ENCODE results near the gene RERE.

DNA sequence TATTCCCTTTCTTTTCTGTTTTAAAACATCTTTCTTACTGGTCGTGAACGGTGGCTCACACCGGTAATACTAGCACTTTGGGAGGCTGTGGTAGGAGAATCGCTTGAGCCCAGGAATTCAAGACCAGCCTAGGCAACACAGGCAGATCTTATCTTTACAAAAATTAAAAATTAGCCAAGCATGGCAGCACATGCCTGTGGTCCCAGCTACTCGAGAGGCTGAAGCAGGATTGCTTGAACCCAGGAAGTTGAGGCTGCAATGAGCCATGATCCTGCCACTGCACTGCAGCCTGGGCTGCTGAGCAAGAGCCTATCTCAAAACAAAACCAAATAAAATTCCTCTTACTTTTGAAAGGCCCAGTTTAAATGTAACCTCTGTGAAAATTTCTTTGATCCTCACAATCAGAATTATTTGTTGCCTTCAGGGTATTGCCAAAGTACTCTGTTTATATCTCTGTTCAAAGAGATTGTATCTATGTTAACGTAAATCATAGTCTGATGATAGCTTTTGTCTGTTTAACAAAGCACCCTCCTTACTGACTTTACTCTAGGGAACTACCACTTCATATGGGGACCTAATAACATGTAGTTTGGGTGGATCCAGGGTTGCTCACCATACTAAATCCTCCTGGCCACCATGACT, 71.6 kb downstream of the RERE start:
- TF ChIP-seq, protein P1, sequence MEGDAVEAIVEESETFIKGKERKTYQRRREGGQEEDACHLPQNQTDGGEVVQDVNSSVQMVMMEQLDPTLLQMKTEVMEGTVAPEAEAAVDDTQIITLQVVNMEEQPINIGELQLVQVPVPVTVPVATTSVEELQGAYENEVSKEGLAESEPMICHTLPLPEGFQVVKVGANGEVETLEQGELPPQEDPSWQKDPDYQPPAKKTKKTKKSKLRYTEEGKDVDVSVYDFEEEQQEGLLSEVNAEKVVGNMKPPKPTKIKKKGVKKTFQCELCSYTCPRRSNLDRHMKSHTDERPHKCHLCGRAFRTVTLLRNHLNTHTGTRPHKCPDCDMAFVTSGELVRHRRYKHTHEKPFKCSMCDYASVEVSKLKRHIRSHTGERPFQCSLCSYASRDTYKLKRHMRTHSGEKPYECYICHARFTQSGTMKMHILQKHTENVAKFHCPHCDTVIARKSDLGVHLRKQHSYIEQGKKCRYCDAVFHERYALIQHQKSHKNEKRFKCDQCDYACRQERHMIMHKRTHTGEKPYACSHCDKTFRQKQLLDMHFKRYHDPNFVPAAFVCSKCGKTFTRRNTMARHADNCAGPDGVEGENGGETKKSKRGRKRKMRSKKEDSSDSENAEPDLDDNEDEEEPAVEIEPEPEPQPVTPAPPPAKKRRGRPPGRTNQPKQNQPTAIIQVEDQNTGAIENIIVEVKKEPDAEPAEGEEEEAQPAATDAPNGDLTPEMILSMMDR (IDR thresholded peaks at IDR 0.05 in 2 of 3, conservative IDR thresholded peaks at IDR 0.05 in 1 of 3; ENCODE audit: borderline replicate concordance in 1 of 3, insufficient read depth in 1 of 3, low read depth in 2 of 3, low read length in 2 of 3) = no peak
- TF ChIP-seq EZH2 (IDR thresholded peaks at IDR 0.05) (no peak), POLR2AphosphoS5 (IDR thresholded peaks at IDR 0.05; ENCODE audit: low read depth, low read length) (no peak), EZH2phosphoT487 (IDR thresholded peaks at IDR 0.05; ENCODE audit: borderline replicate concordance) (no peak), RAD21 (IDR thresholded peaks at IDR 0.05; ENCODE audit: low read depth) (no peak), POLR2A (IDR thresholded peaks at IDR 0.05; ENCODE audit: borderline replicate concordance, extremely low read depth, insufficient read depth, insufficient read length) (no peak), CEBPB (IDR thresholded peaks at IDR 0.05; ENCODE audit: low read depth) (no peak), JUND (IDR thresholded peaks at IDR 0.05) (no peak), ZNF274 (IDR thresholded peaks at IDR 0.05; ENCODE audit: low read depth, low read length) (no peak)
- TF ChIP-seq, protein P2, sequence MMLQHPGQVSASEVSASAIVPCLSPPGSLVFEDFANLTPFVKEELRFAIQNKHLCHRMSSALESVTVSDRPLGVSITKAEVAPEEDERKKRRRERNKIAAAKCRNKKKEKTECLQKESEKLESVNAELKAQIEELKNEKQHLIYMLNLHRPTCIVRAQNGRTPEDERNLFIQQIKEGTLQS (IDR thresholded peaks at IDR 0.05) = no peak
- TF ChIP-seq, protein P3, sequence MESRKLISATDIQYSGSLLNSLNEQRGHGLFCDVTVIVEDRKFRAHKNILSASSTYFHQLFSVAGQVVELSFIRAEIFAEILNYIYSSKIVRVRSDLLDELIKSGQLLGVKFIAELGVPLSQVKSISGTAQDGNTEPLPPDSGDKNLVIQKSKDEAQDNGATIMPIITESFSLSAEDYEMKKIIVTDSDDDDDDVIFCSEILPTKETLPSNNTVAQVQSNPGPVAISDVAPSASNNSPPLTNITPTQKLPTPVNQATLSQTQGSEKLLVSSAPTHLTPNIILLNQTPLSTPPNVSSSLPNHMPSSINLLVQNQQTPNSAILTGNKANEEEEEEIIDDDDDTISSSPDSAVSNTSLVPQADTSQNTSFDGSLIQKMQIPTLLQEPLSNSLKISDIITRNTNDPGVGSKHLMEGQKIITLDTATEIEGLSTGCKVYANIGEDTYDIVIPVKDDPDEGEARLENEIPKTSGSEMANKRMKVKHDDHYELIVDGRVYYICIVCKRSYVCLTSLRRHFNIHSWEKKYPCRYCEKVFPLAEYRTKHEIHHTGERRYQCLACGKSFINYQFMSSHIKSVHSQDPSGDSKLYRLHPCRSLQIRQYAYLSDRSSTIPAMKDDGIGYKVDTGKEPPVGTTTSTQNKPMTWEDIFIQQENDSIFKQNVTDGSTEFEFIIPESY (IDR thresholded peaks at IDR 0.05; ENCODE audit: extremely low read depth, insufficient replicate concordance, low read length) = no peak
- TF ChIP-seq, protein P4, sequence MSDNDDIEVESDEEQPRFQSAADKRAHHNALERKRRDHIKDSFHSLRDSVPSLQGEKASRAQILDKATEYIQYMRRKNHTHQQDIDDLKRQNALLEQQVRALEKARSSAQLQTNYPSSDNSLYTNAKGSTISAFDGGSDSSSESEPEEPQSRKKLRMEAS (IDR thresholded peaks at IDR 0.05) = no peak
- TF ChIP-seq, protein P5, sequence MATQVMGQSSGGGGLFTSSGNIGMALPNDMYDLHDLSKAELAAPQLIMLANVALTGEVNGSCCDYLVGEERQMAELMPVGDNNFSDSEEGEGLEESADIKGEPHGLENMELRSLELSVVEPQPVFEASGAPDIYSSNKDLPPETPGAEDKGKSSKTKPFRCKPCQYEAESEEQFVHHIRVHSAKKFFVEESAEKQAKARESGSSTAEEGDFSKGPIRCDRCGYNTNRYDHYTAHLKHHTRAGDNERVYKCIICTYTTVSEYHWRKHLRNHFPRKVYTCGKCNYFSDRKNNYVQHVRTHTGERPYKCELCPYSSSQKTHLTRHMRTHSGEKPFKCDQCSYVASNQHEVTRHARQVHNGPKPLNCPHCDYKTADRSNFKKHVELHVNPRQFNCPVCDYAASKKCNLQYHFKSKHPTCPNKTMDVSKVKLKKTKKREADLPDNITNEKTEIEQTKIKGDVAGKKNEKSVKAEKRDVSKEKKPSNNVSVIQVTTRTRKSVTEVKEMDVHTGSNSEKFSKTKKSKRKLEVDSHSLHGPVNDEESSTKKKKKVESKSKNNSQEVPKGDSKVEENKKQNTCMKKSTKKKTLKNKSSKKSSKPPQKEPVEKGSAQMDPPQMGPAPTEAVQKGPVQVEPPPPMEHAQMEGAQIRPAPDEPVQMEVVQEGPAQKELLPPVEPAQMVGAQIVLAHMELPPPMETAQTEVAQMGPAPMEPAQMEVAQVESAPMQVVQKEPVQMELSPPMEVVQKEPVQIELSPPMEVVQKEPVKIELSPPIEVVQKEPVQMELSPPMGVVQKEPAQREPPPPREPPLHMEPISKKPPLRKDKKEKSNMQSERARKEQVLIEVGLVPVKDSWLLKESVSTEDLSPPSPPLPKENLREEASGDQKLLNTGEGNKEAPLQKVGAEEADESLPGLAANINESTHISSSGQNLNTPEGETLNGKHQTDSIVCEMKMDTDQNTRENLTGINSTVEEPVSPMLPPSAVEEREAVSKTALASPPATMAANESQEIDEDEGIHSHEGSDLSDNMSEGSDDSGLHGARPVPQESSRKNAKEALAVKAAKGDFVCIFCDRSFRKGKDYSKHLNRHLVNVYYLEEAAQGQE (IDR thresholded peaks at IDR 0.05; ENCODE audit: low read depth) = no peak
